ENCODE data around the gene IGSF9.
"Not testable (repeated sequence)": the region's sequence is repeated elsewhere in the genome, so short reads cannot be mapped to it uniquely, and the experiment has no call there.

IGSF9 gene

GRCh38 chr1:159918352-159919200, 26.8 kb downstream of the IGSF9 start:
- no peak for DNase-seq

GRCh38 chr1:159917533-159918351, 27.7 kb downstream of the IGSF9 start:
- DNase-seq = no peak

- DNase-seq = no peak
Measured at GRCh38 chr1:159916242-159917051, 29.0 kb downstream of the IGSF9 start.

DNA sequence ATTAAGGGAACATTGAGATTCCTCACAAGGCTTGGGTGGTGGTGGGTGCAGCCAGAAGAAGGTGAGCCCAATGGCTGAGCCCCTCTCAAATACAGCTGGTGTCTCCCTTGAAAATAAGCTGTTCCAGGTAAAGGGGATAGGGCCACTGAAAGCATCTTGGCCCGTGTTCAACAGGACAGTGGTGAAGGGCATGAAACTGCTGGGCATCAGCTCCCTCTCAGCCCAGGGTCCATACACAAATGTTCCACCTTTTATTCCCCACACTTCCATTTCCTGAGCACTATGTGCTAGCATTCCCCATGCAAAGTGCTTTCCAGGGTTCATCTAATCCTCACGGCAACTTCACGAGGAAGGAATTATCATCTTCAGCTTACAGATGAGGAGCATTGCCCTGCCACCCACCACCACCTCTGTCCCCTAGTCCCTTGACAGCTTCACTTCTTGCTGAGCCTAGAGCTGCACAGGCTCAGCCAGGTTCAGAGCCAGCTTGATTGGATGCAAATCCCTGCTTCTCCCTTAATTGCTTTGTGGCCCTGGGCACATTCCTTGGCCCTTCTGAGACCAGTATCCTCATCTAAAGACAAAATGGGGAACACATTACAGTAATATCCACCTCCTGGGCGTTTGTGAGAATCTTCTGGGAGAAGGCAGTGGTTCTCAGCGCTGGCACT, 29.7 kb downstream of the IGSF9 start:
- no peak for DNase-seq

- DNase-seq = no peak
Measured at GRCh38 chr1:159914252-159915018, 31.0 kb downstream of the IGSF9 start.

GRCh38 chr1:159913451-159914192, 31.8 kb downstream of the IGSF9 start:
- DNase-seq = no peak

DNA sequence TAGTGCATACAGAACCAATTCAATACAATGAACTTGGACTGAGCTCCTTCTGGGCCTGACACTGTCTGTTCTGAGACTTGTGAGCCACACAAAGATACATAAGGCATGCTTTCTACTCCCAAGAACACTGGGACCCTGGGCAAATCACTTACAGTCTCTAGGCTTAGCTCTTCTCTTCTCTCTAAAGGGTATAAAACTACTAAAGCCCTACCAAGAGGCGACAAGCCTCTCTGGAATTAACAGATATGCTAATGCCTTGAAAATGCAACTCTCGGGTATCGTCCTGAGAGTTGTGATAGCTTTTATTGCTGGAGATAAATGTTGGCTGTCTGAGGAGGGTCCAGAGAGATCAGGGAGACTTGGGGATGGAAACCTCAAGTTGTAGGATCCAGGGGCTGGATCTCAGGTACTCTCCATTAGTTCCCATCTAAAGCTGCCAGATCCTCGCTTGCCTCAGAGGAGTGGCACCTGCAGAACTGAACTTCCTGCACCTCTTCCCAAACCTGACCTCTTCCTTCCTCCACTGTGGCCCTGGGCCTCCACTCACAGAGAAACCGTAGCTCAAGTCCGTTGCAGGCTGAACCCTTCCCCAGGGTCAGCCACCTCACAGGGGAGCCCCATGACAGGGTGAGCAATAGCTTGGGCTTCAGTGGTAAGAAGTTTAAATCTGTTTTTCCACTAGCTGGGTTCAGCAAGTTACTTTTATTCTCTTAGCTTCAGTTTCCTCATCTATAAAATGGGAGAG, 33.9 kb downstream of the IGSF9 start:
- DNase-seq = no peak

GRCh38 chr1:159908031-159908940, 37.1 kb downstream of the IGSF9 start:
- DNase-seq = no peak

- DNase-seq = no peak
Measured at GRCh38 chr1:159906960-159907359, 38.5 kb downstream of the IGSF9 start.

DNA sequence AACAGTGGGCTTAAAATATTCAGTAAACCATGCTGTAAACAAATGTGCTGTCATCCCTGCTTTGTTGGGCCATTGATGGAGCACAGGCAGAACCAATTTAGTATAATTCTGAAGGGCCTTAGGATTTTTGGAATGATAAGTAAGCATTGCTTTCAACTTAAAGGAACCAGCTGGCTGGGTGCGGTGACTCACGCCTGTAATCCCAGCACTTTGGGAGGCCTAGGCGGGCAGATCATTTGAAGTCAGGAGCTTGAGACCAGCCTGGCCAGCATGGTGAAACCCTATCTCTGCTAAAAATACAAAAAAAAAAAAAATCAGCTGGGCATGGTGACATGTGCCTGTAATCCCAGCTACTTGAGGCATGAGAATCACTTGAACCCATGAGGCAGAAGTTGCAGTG, 41.4 kb downstream of the IGSF9 start:
- not testable (repeated sequence) for DNase-seq

- DNase-seq = no peak
Measured at GRCh38 chr1:159902541-159902940, 42.9 kb downstream of the IGSF9 start.

- DNase-seq = no peak
Measured at GRCh38 chr1:159900755-159901360, 44.6 kb downstream of the IGSF9 start.

DNA sequence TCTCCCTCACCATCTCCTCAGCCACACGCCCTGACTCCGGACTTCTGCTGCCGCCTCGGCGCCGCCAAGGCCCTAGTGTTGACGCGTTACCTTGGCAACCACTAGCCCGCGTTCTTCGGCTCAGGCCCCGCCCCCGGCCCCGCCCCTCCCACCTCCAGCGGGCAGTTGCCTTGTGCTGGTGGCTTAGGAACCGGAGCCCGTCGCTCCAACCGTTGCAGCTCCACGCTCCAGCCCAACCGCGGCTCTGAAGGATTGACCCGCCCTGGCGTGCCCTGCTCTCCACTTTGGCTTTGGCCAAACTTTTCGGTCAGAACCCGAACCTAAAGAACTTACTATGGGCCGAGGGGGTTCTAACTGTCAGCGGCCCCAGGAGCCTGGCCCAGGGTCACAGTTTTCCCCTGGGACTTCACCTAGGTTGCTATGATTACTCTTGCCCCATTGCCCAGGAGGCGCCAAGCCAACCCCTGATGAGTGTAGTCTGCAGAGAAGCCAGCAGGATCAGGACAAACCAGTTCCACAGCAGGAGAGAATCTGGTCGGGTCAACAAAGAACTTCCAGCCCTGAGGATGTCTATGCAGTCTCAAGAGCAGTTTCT, 45.2 kb downstream of the IGSF9 start, which contains the start of gene CFAP45:
Gene CFAP45, minus strand, starts transcription at position 80 of the 595 bp plus-strand sequence. Its CDS starts 67 bp downstream, at position 13.
- no peak for DNase-seq

DNA sequence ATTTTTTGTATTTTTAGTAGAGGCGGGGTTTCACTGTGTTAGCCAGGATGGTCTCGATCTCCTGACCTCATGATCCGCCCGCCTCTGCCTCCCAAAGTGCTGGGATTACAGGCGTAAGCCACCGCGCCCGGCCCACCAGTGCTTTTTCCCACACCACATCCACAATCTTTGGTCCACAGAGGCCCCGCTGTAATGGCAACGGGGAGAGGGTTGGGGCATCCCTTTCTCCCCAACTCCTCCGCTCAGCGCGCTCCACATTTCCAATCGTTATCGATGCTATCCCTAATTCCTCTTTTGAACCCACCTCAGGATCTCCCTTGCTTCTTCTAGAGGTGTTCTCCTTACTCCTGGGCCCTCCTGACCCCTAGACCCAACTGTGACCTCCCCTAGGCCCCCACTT, 45.8 kb downstream of the IGSF9 start:
- not testable (repeated sequence) for DNase-seq

- DNase-seq = no peak
Measured at GRCh38 chr1:159898527-159898926, 46.9 kb downstream of the IGSF9 start.

DNA sequence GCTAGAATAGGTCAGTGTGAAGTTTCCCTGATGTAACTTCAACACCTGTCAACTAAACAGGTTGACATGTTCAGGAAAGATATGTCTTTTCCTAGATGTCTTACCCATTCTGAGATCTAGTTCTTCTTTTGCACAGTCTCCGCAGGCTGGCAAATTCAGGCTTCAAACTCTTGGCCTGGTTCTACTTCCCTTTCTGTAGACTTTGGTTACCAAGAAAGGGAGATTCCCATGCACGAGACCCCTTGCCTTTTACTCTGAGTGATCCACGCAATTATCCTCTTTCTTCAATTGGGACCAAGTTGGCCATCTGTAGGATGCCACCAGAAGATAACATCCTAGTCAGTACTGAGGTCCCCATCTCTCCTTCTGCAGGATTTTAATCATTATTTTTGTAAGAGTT, 47.5 kb downstream of the IGSF9 start:
- DNase-seq = no peak

DNA sequence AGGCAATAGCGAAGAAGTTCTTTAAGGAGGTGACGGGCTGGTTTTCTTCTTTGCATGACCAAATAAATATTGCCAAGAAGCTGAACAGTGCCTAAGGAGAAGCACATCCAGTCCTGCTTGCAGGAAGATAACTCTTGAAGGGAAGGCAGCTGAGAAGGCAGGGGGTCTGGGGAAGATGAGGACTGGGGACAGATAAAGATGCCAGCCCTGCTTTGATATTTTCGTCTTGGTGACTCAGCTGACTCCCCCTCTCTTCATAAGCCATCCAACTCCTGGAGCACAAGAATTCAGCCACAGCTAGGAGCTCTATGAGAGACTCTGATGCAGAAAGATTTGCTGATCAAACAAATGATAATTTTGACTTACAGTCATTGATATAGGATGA, 48.9 kb downstream of the IGSF9 start:
- no peak for DNase-seq

Measured in stimulated activated CD4-positive, alpha-beta T cell treated with anti-CD3 and anti-CD28 coated beads, Interleukin-12 subunit alpha, Interleukin-12 subunit beta, amount 100 ng/mL, for 4 hours (primary cell).